NCI-H146 treated with DMSO at 0.1 percent for 48 hours (cell line): ENCODE results near the gene PCK2.

Experiments
- DNase-seq: peaks from one replicate; lab custom pipeline; 2025; ENCODE audit not compliant: unreplicated experiment; lab: John Stamatoyannopoulos, UW

The PCK2 gene

DNA sequence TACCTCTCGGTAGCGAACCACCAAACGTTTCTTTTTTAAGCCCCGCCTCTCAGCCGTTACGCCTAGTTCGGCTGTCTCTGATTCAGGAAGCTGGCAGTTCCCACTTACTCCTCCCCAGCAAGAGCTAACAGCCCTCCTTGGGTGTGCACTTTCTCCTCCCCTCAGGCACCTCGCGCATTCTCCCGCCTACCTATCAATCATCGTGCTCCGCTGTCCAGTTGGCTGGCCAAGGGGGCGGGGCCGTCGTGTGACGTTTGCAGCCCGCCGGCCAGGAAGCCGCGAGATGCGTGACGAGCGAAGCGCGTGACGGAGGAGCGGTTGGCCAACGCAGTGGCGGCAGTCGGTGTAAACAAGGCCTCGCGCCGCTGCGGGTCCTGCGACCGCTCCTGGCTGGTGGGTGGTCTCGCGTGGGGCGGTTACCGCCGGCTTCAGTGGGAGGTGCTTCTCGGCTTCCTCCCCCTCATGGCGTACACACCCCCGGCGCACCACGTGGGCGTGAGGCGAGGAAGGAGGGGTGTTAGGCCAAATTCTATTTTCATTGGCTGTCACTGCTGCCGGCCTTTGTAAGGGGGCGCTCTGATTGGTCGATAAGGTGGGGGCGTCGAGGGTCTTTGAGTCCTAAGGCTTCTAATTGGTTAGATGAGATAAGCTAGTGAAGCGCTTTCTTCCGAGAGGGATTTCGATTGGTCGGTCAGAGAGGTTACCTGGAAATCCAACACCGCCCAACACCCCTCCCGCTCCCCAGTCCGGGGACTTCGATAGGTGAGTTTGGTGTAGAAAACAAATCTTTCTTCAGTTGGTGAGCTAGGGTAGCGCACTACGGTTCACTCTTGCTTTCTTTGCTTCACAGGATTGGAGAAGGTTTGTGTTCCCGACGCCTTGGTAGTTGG is 20.7 kb downstream of the PCK2 start, which contains the start of the genes DCAF11 and NRL:
DCAF11 (plus strand) TSS at position 246 of the 890 bp plus-strand sequence. CDS start 818 bp downstream, outside the sequence.
NRL (minus strand) TSS at position 418 of the 890 bp plus-strand sequence. CDS start 32,101 bp downstream, outside the sequence.
- peak; percentile 98 for DNase-seq

DNA sequence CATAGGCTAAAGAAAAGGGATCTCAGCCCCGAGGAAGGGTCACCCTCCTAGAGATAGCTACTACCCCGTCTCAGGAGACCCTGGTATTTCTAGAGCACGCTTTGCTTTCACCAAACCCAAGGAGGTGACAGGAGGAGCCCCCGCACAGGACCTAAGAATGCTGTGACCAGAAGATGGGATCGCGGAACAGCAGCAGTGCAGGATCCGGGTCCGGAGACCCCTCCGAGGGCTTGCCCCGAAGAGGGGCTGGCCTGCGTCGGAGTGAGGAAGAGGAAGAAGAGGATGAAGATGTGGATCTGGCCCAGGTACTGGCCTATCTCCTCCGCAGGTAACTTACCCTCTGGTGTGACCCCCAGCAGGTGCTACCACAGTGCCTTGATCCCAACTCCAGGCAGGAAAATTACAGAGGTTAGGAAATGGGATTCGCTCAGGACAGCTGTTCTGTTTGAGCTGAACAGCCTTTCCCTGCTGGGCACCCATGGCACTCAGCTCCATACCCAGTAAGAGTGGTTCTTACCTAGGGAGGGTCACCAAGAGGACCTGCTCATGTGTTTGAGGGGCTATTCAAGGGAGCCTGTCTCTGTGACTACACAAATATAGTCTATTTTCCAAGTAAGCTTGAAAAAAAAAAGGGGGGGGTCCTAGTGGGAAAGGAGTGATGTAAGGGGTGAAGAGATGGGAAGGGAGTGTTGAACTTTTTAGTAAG is 21.5 kb downstream of the PCK2 start:
- DNase-seq: no peak

DNA sequence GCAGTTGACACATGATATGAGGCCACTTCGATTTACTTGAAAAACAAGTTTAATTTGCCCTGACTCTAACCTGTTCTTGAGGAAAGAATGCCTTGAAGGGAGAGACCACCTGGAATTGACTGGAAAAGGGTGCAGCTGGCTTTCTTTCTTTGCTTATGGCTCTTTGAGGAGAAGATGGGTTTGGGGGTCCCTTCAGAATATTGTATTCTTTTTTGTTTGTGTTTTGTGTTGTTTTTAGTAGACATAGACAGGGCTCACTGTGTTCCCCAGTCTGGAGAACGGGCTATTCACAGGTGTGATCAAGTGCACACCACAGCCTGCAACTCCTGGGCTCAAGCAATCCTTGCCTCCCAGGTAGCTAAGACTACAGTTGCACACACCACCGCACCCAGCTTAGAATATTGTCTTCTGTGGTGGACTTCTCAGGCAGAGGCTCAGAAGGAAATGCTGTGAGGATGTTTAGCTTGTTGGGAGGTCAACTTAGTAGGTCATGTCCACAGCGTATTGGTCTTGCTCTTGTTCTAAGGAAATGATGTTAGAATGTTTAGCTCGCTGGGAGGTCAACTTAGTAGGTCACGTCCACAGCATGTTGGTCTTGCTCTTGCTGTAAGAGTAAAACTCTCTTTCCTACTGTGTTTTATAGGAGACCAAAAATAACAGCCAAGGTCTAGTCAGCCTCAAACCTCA is 22.2 kb downstream of the PCK2 start:
- DNase-seq: no peak

DNA sequence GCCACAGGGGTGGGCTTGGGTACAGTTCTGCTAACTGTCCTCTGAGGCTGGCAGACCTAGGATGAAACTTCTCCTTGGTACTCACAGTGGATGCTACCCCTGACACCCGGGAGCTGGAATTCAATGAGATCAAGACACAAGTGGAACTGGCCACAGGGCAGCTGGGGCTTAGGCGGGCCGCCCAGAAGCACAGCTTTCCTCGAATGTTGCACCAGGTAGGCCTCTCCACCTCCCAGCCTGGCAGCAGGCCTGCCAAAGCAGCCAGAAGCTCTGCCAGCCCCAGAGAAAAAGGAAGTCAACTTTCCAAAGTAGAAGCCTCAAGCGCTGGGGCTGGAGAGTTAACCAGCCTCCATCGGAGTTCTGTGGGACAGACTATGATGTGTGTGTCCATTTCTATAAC is 23.1 kb downstream of the PCK2 start:
- no peak for DNase-seq

DNA sequence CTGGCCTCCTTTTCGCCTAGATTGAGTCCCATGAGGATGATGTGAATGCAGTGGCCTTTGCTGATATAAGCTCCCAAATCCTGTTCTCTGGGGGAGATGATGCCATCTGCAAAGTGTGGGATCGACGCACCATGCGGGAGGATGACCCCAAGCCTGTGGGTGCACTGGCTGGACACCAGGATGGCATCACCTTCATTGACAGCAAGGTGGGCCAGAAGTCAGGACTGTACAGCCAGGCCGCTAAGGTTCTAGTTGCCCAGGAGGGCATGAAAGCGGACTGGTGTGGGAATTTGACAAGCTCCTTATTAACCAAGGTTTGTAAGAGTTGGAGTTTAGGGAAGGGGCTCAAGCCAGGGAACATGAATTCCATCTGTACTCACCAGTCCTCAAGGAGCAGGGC is 25.6 kb downstream of the PCK2 start:
- no peak for DNase-seq

DNA sequence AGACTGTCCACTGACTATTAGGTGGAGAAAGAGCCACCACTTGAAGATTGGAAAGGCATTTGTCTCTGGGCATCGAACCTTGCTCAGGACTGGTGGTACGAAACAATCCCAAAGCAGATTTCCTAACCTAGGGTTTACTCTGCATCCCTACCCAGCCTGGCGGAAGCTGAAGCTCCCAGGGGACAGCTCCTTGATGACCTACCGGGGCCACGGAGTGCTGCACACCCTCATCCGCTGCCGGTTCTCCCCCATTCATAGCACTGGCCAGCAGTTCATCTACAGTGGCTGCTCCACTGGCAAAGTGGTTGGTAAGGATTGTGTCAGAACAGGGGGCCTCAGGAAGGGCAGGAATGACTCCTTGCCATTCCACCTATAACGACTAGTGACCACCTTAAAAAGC is 27.1 kb downstream of the PCK2 start:
- no peak for DNase-seq

DNA sequence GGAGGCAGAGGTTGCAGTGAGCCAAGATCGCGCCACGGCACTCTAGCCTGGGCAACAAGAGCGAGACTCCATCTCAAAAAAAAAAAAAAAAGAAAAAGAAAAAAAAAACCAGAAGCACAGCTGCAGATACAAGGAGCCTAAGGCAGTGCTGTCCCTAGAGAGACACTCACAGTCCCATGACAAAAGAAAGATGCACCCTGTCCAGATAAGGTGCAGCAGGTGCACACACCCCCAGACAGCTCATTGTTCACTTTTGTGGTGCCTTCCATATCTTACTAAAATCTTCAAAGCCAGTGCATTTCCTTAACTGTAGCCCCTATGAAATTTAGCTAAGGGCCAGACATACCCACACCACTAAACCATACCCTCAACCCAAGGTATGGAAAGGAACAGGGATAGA is 28.3 kb downstream of the PCK2 start:
- DNase-seq: no peak

DNA sequence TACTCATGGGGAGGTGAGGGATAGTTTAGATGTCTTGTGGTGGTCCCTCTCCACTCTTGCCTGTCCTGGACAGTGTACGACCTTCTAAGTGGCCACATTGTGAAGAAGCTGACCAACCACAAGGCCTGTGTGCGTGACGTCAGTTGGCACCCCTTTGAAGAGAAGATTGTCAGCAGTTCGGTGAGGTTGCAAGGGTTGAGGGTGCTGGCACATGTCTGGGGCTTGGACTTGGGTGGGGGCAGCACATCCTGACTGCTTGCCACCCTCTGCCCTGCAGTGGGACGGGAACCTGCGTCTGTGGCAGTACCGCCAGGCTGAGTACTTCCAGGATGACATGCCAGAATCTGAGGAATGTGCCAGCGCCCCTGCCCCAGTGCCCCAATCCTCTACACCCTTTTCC is 28.8 kb downstream of the PCK2 start:
- no peak for DNase-seq

DNA sequence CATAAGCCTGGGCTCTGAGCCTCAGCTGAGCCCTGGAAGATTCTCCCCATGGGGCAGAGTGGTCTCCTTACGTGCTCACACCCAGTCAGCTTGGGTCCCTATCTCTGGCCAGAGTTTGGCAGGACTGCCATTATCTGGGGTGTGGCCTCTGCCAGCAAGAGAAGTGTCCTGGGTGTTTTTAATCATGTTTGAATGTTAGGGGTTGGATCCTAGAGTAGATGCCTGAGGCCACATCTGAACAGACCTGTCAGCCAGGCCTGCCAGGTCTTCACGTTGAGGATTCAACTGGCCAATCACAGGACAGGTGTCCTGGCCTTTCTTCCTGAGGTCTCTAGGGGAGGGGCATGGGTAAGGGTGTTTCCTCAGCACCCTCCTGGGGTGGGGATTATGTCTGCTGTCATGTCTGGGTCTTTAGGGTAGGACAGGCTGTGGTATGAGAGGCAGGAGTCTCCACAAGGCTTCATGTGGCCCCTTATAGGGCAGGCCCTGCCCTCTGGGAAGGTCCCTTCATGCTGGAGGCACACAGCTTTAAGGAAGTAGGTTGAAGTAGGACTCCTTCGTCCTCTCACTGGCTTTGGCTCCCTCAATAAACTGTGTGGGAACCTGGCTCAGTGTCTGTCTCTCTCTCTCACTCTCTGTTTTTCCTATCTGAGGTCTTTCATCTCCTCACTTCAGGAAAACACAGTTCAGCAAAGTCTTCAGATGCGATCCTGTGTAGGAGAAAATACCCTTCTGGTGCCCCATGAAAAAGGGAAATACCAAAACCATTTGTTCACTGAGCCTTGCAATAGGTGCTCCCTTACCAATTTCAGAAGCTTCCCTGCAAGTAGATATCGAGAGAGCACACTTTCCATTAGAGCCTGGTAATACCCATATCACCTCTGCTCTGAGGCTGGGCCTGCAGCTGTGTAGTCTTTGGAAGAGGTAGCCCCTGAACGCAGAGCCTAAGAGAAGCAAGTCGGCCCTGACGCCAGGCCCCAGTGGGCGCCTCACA is 29.6 kb downstream of the PCK2 start:
- DNase-seq: no peak

DNA sequence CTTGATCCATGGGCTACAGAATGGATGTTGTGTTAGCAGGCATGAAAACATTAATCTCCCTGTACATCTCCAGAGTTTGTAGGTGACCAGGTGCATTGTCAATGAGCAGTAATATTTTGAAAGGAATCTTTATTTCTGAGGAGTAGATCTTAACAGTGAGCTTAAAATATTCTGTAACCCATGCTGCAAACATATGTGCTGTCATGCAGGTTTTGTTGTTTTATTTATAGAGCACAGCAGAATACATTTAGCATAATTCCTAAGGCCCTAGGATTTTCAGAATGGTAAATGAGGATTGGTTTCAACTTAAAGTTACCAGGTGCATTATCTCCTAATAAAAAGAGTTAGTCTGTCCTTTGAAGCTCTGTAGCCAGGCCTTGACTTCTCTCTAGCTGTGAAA is 32.8 kb downstream of the PCK2 start:
- no peak for DNase-seq

DNA sequence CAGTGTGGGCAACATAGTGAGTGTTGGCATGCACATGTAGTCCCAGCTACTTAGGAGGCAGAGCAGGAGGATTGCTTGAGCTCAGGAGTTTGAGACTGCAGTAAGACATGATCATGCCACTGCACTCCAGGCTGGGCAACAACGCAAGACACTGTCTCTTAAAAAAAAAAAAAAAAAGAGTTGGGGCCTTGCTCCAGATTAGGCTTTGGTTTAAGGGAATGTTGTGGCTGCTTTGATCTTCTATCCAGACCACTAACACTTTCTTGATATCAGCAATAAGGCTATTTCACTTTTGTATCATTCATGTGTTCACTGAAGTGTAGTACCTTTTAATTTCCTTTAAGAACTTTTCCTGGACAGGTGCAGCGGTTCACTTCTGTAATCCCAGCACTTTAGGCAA is 33.6 kb downstream of the PCK2 start:
- DNase-seq: no peak

DNA sequence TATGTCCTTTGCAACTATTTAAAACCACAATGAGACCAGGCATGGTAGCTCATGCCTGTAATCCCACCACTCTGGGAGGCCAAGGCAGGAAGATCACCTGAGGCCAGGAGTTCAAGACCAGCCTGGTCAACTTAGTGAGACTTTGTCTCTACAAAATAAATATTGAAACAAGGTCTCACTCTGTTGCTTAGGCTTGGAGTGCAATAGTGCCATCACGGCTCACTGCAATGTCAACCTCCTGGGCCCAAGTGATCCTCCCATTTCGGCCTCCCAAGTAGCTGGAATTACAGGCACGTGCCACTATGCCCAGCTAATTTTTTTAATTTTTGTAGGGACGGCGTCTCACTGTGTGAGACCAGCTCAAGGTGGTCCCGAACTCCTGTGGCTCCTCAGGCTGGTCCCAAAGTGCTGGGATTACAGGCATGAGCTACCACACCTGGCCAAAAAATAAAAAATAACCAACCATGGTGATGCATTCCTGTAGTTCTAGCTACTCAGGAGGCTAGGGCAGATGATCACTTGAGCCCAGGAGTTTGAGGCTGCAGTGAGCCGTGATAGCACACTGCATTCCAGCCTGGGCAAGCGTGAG is 35.4 kb downstream of the PCK2 start:
- DNase-seq: no peak

DNA sequence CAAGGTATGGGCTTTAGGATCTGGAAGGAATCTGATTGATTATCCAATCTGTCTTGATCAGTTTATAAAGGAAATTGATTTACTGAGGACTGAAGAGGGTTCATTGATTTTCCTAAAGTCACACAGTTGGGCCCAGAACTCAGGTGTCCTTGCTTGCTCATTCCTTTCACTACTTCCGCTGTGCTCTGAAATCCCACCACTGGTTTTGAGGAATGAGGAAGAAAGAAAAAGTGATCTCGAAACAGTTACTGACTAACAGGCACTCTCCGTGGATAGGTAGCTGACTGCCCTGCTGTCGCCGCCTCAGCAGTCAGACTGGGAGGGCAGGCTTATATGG is 36.2 kb downstream of the PCK2 start, which contains the start of gene FITM1:
FITM1 (plus strand) TSS at position 280 of the 337 bp plus-strand sequence. CDS start 905 bp downstream, outside the sequence.
- DNase-seq: no peak

DNA sequence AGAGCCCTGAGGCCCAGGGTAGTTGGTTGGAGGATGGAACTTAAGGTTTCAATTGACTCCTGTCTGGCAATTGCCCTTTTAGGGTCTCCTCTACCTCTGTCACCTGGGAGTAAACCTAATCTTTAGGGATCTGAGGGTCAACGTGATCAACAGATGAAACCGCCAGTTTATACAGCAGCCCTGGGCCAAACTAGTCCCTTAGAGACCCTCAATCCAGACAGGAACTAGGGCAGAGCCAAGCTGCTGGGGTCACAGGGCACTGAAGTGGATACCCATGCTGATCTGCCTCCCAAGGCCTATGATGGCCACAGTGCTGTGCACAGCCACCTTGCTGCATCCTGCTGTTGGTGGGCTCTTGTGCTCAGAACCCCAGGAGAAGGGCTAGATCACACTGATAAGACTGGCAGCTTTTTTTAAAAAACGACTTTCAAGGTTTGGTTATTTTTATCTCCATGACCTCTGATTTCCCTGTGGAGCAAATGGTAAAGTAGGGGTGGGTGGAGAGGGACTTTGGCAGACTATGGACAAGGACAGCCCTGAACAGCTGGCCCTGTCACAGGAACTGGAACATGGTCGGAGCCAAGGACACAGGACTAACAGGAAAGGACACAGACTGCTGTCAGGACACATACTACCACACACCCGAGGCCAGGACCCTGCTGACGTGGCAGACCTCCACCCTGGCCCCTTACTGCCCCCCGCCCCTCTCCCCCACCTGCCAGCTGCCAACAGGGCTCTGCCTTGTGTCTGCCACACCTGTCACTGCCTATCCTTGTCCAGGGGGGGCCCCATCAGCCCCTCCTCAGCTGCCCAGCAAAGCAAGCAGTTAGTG is 36.8 kb downstream of the PCK2 start:
- no peak for DNase-seq

DNA sequence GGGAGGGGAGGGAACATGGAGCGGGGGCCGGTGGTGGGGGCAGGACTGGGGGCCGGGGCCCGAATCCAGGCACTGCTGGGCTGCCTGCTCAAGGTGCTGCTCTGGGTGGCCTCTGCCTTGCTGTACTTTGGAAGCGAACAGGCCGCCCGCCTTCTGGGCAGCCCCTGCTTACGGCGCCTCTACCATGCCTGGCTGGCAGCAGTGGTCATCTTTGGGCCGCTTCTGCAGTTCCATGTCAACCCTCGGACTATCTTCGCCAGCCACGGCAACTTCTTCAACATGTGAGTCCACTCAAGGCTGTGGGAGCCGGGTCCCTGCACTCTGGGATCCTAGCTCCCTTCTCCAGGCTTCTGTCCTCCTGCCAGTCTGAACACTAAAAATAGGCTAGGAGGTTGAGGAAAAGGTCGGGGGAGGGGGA is 37.4 kb downstream of the PCK2 start:
- DNase-seq: no peak

DNA sequence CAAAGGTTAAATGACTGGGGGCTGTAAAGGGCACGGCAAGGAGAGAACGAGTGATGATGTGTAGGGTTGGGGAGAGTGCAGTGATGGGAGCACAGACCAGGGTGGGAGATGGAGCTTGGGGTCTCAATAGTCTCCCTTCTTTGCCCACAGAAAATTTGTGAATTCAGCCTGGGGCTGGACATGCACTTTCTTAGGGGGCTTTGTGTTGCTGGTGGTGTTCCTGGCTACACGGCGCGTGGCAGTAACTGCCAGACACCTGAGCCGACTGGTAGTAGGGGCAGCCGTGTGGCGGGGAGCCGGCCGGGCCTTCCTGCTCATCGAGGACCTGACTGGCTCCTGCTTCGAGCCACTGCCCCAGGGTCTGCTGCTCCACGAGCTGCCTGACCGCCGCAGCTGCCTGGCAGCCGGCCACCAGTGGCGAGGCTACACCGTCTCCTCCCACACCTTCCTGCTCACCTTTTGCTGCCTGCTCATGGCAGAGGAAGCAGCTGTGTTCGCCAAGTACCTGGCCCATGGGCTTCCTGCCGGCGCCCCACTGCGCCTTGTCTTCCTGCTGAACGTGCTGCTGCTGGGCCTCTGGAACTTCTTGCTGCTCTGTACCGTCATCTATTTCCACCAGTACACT is 38.1 kb downstream of the PCK2 start:
- DNase-seq: peak; percentile 39

DNA sequence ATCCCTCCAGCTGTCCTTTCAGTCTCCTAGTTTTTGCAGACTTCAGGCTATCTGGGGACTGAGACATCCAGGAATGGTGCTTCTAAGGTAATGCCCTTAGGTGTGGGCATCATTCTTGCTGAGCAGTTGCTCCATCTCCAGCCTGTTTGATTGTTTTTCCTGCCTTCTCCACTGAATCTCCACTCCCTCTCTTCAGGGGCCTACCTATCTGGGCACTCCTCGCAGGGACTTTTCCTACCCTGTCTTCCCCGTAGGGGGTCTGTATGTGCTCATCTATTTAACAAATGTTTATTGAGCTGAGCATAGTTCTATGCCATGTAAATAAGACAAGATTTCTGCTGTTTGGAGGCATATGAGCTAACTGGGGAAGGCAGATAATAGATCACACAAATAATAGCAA is 38.9 kb downstream of the PCK2 start:
- DNase-seq: no peak

DNA sequence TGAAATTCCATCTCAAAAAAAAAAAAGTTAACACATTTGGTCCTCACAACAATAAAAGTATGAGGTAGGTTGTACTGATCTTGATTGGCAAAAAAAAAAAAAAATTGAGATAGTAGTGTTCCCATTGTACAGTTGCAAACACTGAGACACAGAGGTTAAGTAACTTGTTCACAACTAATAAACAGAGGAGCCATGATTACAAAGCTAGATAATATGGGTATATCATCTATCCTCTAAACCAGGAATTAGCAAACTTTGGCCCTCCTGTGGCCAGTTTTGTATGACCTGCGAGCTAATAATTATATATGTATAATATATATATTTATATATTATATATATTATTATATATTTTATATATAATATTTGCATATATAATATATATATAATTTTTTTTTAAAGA is 39.6 kb downstream of the PCK2 start:
- no peak for DNase-seq

DNA sequence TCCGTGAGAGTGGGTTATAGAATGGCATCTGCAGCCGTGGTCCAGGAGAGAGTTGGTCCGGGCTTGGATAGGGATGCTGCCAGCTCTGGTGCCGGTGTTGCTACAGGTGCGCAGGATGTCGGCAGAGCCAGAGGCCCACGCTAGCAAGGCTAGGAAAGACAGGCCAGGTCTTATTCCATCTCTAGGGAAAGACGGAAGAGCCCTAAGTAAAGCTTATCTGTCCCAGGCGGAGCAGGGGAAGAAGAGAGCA is 41.4 kb downstream of the PCK2 start:
- no peak for DNase-seq
